HCT116 (cell line): ENCODE results near the gene RMND1. TPM values are rescaled to one million over a fixed set of nuclear protein-coding genes. Genes with fewer than 3 reads are reported as not detected.
A peak's percentile ranks its signal among the peaks of the same experiment; 100 is the strongest.

Source experiments
- ATAC-seq: fragments of 200-7000 bp; cut with Tn5 transposase; 2 replicates; pipeline ENCODE4 v1.9.1; 2020; ENCODE audit warnings: mild to moderate bottlenecking, moderate library complexity
- BruUV-seq: library from RNA; stranded (reverse); fragments of 400-500 nt; replicated peaks from 2 replicates; lab custom pipeline; 2021; lab: Mats Ljungman, UMichigan
- CTCF ChIA-PET: fragments of 300-600 bp; sonication (Branson Sonifier 250); formaldehyde crosslinking; loops from one replicate; lab custom pipeline; 2021; ENCODE audit warnings: antibody characterized with exemption; lab: Charles Lee
- POLR2A ChIA-PET: fragments of 300-600, 350-600 bp; sonication (Branson Sonifier 250); formaldehyde crosslinking; loops from one replicate; lab custom pipeline; 2021; ENCODE audit warnings: antibody characterized with exemption; lab: Charles Lee
- RAD21 ChIA-PET, 2 experiments: fragments of 300-600 bp; sonication (Branson Sonifier 250); formaldehyde crosslinking; loops; one replicate each; lab custom pipeline; 2023; ENCODE audit warnings: low total read pairs in 2 of 2; ENCODE audit not compliant: uncharacterized antibody in 2 of 2, unreplicated experiment in 2 of 2, low non-redundant PET in 1 of 2; lab: Charles Lee
- DNase-seq: peaks from one replicate; pipeline ENCODE4 v3.0.0-alpha.2; 2010; ENCODE audit warnings: low read depth, low spot score
- H2AFZ ChIP-seq: fragments of 200-600 bp; shearing (Covaris generic), sonication (generic); 2 replicates; pipeline ENCODE4 v1.6.1; 2017; ENCODE audit warnings: low read depth, mixed run types, mixed read lengths, antibody characterized with exemption, low read length; ENCODE audit not compliant: poor library complexity, severe bottlenecking
- H3K27ac ChIP-seq: 2 replicates; pipeline ENCODE4 v1.5.1; 2012; ENCODE audit warnings: low read depth, low read length
- H3K27me3 ChIP-seq: fragments of 200-600 bp; sonication (generic); 2 replicates; pipeline ENCODE4 v1.6.1; 2016; ENCODE audit warnings: mixed run types, low read length, mixed read lengths; ENCODE audit not compliant: insufficient read depth
- H3K36me3 ChIP-seq, 2 experiments: fragments of 200-500 bp in 1 of 2; fragments of 200-600 bp in 1 of 2; sonication (Bioruptor generic) in 1 of 2; sonication (generic) in 1 of 2; 2 replicates each; pipeline versions ENCODE4 v1.5.1 to v1.6.1; 2014 to 2016; ENCODE audit warnings: low read length in 2 of 2, inconsistent platforms in 1 of 2, mixed read lengths in 1 of 2, mixed run types in 1 of 2; ENCODE audit not compliant: insufficient read depth in 2 of 2, control insufficient read depth in 1 of 2
- H3K4me1 ChIP-seq, 2 experiments: fragments of 200-600 bp in 1 of 2; sonication (generic) in 1 of 2; 2 replicates each; pipeline versions ENCODE4 v1.5.1 to v1.6.1; 2012 to 2017; ENCODE audit warnings: low read length in 2 of 2, inconsistent platforms in 1 of 2, mild to moderate bottlenecking in 1 of 2, mixed read lengths in 1 of 2, mixed run types in 1 of 2, moderate library complexity in 1 of 2; ENCODE audit not compliant: insufficient read depth in 2 of 2, control insufficient read depth in 1 of 2
- H3K4me2 ChIP-seq: fragments of 200-600 bp; sonication (generic); 2 replicates; pipeline ENCODE4 v1.6.1; 2017; ENCODE audit warnings: mixed run types, low read length, mixed read lengths
- H3K4me3 ChIP-seq, 2 experiments: fragments of 200-600 bp in 1 of 2; sonication (generic) in 1 of 2; replicated peaks in 1 of 2; 2 replicates each; pipeline ENCODE4 v1.5.1; 2011 to 2016; ENCODE audit warnings: low read length in 2 of 2, control low read depth in 1 of 2, low read depth in 1 of 2, mild to moderate bottlenecking in 1 of 2, mixed read lengths in 1 of 2, mixed run types in 1 of 2
- H3K79me2 ChIP-seq: fragments of 200-600 bp; sonication (generic); 2 replicates; pipeline ENCODE4 v1.6.1; 2017; ENCODE audit warnings: mild to moderate bottlenecking, mixed run types, low read length, moderate library complexity, mixed read lengths; ENCODE audit not compliant: insufficient read depth
- H3K9ac ChIP-seq: fragments of 200-600 bp; sonication (generic); 2 replicates; pipeline ENCODE4 v1.6.1; 2016; ENCODE audit warnings: low read length, mixed read lengths
- H3K9me2 ChIP-seq: fragments of 200-600 bp; sonication (generic), shearing (Covaris generic); 2 replicates; pipeline ENCODE4 v1.6.1; 2017; ENCODE audit warnings: mixed run types, mild to moderate bottlenecking, moderate library complexity; ENCODE audit not compliant: insufficient read depth
- H3K9me3 ChIP-seq, 2 experiments: fragments of 200-500 bp in 1 of 2; fragments of 200-600 bp in 1 of 2; sonication (Bioruptor generic) in 1 of 2; sonication (generic) in 1 of 2; 2 replicates each; pipeline ENCODE4 v1.6.1; 2014 to 2017; ENCODE audit warnings: low read length in 2 of 2, mixed read lengths in 2 of 2, inconsistent platforms in 1 of 2, low read depth in 1 of 2, mild to moderate bottlenecking in 1 of 2, mixed run types in 1 of 2, moderate library complexity in 1 of 2; ENCODE audit not compliant: control insufficient read depth in 1 of 2, insufficient read depth in 1 of 2
- H4K20me1 ChIP-seq: fragments of 200-600 bp; sonication (generic), shearing (Covaris generic); 2 replicates; pipeline ENCODE4 v1.6.1; 2017; ENCODE audit warnings: mixed run types, mild to moderate bottlenecking, moderate library complexity; ENCODE audit not compliant: insufficient read depth
- CTCF ChIP-seq, 3 experiments: fragments of 200-600 bp in 1 of 3; sonication (generic) in 1 of 3; IDR thresholded peaks in 2 of 3; conservative IDR thresholded peaks in 1 of 3; 2 replicates each; pipeline ENCODE4 v1.5.1; 2012 to 2017; ENCODE audit warnings: low read depth in 2 of 3, low read length in 2 of 3, antibody characterized with exemption in 1 of 3, borderline replicate concordance in 1 of 3, control low read depth in 1 of 3, mild to moderate bottlenecking in 1 of 3, mixed read lengths in 1 of 3, mixed run types in 1 of 3, moderate library complexity in 1 of 3; ENCODE audit not compliant: insufficient read depth in 1 of 3
- ELF1 ChIP-seq: IDR thresholded peaks from 2 replicates; pipeline ENCODE4 v1.6.1; 2012; ENCODE audit warnings: low read depth, borderline replicate concordance
- EZH2 ChIP-seq: fragments of 200-600 bp; sonication (generic); IDR thresholded peaks from 2 replicates; pipeline ENCODE4 v1.6.1; 2017; ENCODE audit warnings: antibody characterized with exemption, mixed run types
- FOSL1 ChIP-seq: IDR thresholded peaks from 2 replicates; pipeline ENCODE4 v1.6.1; 2012; ENCODE audit warnings: low read depth
- JUND ChIP-seq: IDR thresholded peaks from 2 replicates; pipeline ENCODE4 v1.6.1; 2012
- POLR2AphosphoS5 ChIP-seq: IDR thresholded peaks from 2 replicates; pipeline ENCODE4 v1.6.1; 2011; ENCODE audit warnings: mild to moderate bottlenecking, low read depth, low read length, moderate library complexity
- ZNF274 ChIP-seq: fragments of 200-500 bp; sonication (Bioruptor generic); IDR thresholded peaks from 2 replicates; pipeline ENCODE4 v1.6.1; 2014; ENCODE audit warnings: mild to moderate bottlenecking, low read depth, low read length, inconsistent platforms
- intact Hi-C: fragments of 100-400 bp; cut with micrococcal nuclease; formaldehyde crosslinking; loops from 2 replicates; pipeline ENCODE4 v1.10.0; 2022
- total RNA-seq: library from RNA; stranded (reverse); gene quantifications from one replicate; pipeline ENCODE4 v1.2.1, GENCODE V29; 2021; ENCODE audit not compliant: unreplicated experiment

RMND1 gene
- total RNA-seq, 1 experiment from 2014 or later, result 28.0 TPM

GRCh38 chr6:151377095-151377494, 74.8 kb downstream of the RMND1 start:
- no peaks in the 10 kb centered on the region for H4K20me1 ChIP-seq
- ATAC-seq (no peak), DNase-seq (no peak)
- no peak overlapping the region for H3K4me3 ChIP-seq
- intact Hi-C loops, result no loop called here
- no peak overlapping the region for H3K27ac ChIP-seq
- H2AFZ ChIP-seq, result no peak overlapping the region
- no peaks in the 10 kb centered on the region for H3K27me3 ChIP-seq
- ChIA-PET CTCF (no interaction called here), RAD21 (no interaction called here), POLR2A (interaction anchor here (0.6 to 1.6 kb wide), 2 partner anchors 13 to 290 kb away, joined by 3 to 5 read pairs; no protein-coding TSS in a partner anchor)
- no peaks in the 10 kb centered on the region for H3K9me2 ChIP-seq
- TF ChIP-seq EZH2, result no peak
- no peak for TF ChIP-seq CTCF (IDR thresholded peaks at IDR 0.05 in 2 of 3, conservative IDR thresholded peaks at IDR 0.05 in 1 of 3; ENCODE audit: borderline replicate concordance in 1 of 3, insufficient read depth in 1 of 3, low read depth in 2 of 3, low read length in 2 of 3)
- TF ChIP-seq POLR2AphosphoS5, result no peak
- TF ChIP-seq FOSL1, result no peak
- TF ChIP-seq JUND, result no peak
- no peak for TF ChIP-seq ELF1
- no peak for TF ChIP-seq ZNF274
- peaks cover 21 to 34% of the 10 kb centered on the region in 2 experiments for H3K4me1 ChIP-seq
- H3K4me2 ChIP-seq, result no peak overlapping the region
- H3K9ac ChIP-seq, result no peak overlapping the region
- H3K79me2 ChIP-seq, result peaks cover 81% of the 10 kb centered on the region
- no peaks in the 10 kb centered on the region for H3K9me3 ChIP-seq
- no peaks in the 10 kb centered on the region; a peak in 1 of 4 replicates for H3K36me3 ChIP-seq
- BruUV-seq, result no TSS peak

GRCh38 chr6:151376440-151376839, 75.5 kb downstream of the RMND1 start:
- DNase-seq (no peak), ATAC-seq (no peak)
- H3K9me2 ChIP-seq, result no peaks in the 10 kb centered on the region
- no peak overlapping the region for H3K4me2 ChIP-seq
- H3K9me3 ChIP-seq, result no peaks in the 10 kb centered on the region
- H2AFZ ChIP-seq, result no peak overlapping the region
- CTCF ChIA-PET, result no interaction called here
- H3K79me2 ChIP-seq, result peaks cover 75% of the 10 kb centered on the region
- RAD21 ChIA-PET, result no interaction called here
- H3K4me1 ChIP-seq, result peaks cover 21 to 34% of the 10 kb centered on the region in 2 experiments
- intact Hi-C loops, result no loop called here
- no TSS peak for BruUV-seq
- no peak overlapping the region for H3K9ac ChIP-seq
- H3K36me3 ChIP-seq, result peaks cover 0 to 4% of the 10 kb centered on the region in 2 experiments; a peak in 1 of 4 replicates
- H3K27me3 ChIP-seq, result no peaks in the 10 kb centered on the region
- TF ChIP-seq JUND (no peak), CTCF (IDR thresholded peaks at IDR 0.05 in 2 of 3, conservative IDR thresholded peaks at IDR 0.05 in 1 of 3; ENCODE audit: borderline replicate concordance in 1 of 3, insufficient read depth in 1 of 3, low read depth in 2 of 3, low read length in 2 of 3) (0 out of 6 replicates have a peak, but pooled peaks of 1 of the 3 experiments have one; percentile 20)
- H3K4me3 ChIP-seq, result no peak overlapping the region
- POLR2A ChIA-PET, result interaction anchor here (1.6 kb wide), 1 partner anchor 13 kb away, joined by 5 read pairs; no protein-coding TSS in a partner anchor
- no peaks in the 10 kb centered on the region for H4K20me1 ChIP-seq
- no peak overlapping the region for H3K27ac ChIP-seq
